Thyroid gland (tissue), 4 donors: Measurements from ENCODE around the gene BCL2. TPM values are rescaled to one million over a fixed set of nuclear protein-coding genes. Genes with fewer than 3 reads are reported as not detected.

Source experiments
- DNase-seq, 2 donors: peaks; one replicate each; pipeline ENCODE4 v3.0.0-alpha.2; 2019
- H3K27ac ChIP-seq, 3 donors: fragments of 200-600 bp; sonication (generic); 1 replicate in 2 of 3; 2 replicates in 1 of 3; pipeline ENCODE4 v1.5.1; 2016 to 2019; ENCODE audit warnings: mild to moderate bottlenecking in 1 of 3, moderate library complexity in 1 of 3
- H3K27me3 ChIP-seq: fragments of 200-600 bp; sonication (generic); one replicate; pipeline ENCODE4 v1.5.1; 2019
- H3K36me3 ChIP-seq, 2 donors: fragments of 200-600 bp; sonication (generic); one replicate each; pipeline ENCODE4 v1.5.1; 2016 to 2019
- H3K4me1 ChIP-seq, 2 donors: fragments of 200-600 bp; sonication (generic); one replicate each; pipeline ENCODE4 v1.5.1; 2017 to 2019
- H3K4me3 ChIP-seq, 3 donors: fragments of 200-600 bp; sonication (generic); replicated peaks in 1 of 3; 1 replicate in 2 of 3; 2 replicates in 1 of 3; pipeline ENCODE4 v1.5.1; 2016; ENCODE audit warnings: mild to moderate bottlenecking in 1 of 3
- H3K9me3 ChIP-seq: fragments of 200-600 bp; sonication (generic); one replicate; pipeline ENCODE4 v1.5.1; 2017
- CTCF ChIP-seq, 6 experiments: fragments of 200-600 bp in 3 of 6; fragments of 450-650 bp in 3 of 6; sonication (generic) in 3 of 6; IDR thresholded peaks; one replicate each; pipeline ENCODE4 v1.5.1; 2016 to 2019; ENCODE audit warnings: antibody characterized with exemption in 6 of 6, mild to moderate bottlenecking in 2 of 6, inconsistent platforms in 1 of 6, moderate library complexity in 1 of 6
- POLR2A ChIP-seq, 2 donors: fragments of 450-650 bp; IDR thresholded peaks; one replicate each; pipeline ENCODE4 v1.6.1; 2017; ENCODE audit warnings: antibody characterized with exemption in 2 of 2, mild to moderate bottlenecking in 2 of 2, moderate library complexity in 1 of 2
- WGBS, 2 donors: methylation state at CpG; one replicate each; pipeline ENCODE4 v1.1.5; 2017; 5-methylcytosine and 5-hydroxymethylcytosine counted together
- intact Hi-C: fragments of 100-400 bp; cut with DNase I; formaldehyde crosslinking; loops from one replicate; pipeline ENCODE4 v1.15.1; 2023
- total RNA-seq, 4 donors: library from RNA; depleted of rRNA; stranded (reverse); fragments of >200 nt; gene quantifications; one replicate each; pipeline ENCODE4 v1.2.3, GENCODE V29; 2016

The BCL2 gene
- total RNA-seq, 4 donors from 2014 or later, result 108 to 163 (median 115) TPM

- intact Hi-C loops, result no loop called here
- Histone ChIP-seq H3K36me3 (no peaks in the 10 kb centered on the region), H3K27me3 (no peaks in the 10 kb centered on the region), H3K4me1 (peaks cover 0 to 5% of the 10 kb centered on the region in 2 donors), H3K4me3 (no peak overlapping the region), H3K9me3 (no peaks in the 10 kb centered on the region), H3K27ac (no peak overlapping the region)
- DNase-seq, result no peak
- 70 to 72% methylated on average over 10 of the region's 10 CpGs for WGBS, 2 donors
- TF ChIP-seq CTCF (IDR thresholded peaks at IDR 0.05) (no peak), POLR2A (IDR thresholded peaks at IDR 0.05) (no peak)
Observed at GRCh38 chr18:63253428-63254372, 65.9 kb downstream of the BCL2 start.

- Histone ChIP-seq H3K36me3 (no peaks in the 10 kb centered on the region), H3K4me3 (no peak overlapping the region), H3K4me1 (peaks cover 0 to 5% of the 10 kb centered on the region in 2 donors), H3K27me3 (no peaks in the 10 kb centered on the region), H3K27ac (no peak overlapping the region), H3K9me3 (no peaks in the 10 kb centered on the region)
- intact Hi-C loops, result no loop called here
- TF ChIP-seq CTCF (IDR thresholded peaks at IDR 0.05), result no peak
- TF ChIP-seq POLR2A (IDR thresholded peaks at IDR 0.05), result no peak
- 86 to 93% methylated on average over 6 of the region's 6 CpGs for WGBS, 2 donors
- no peak for DNase-seq
Observed at GRCh38 chr18:63253014-63253413, 66.6 kb downstream of the BCL2 start.

- Histone ChIP-seq H3K4me1 (peaks cover 0 to 5% of the 10 kb centered on the region in 2 donors), H3K9me3 (no peaks in the 10 kb centered on the region), H3K27ac (no peak overlapping the region), H3K36me3 (no peaks in the 10 kb centered on the region), H3K27me3 (no peaks in the 10 kb centered on the region), H3K4me3 (no peak overlapping the region)
- DNase-seq, result no peak
- no peak for TF ChIP-seq CTCF (IDR thresholded peaks at IDR 0.05)
- no peak for TF ChIP-seq POLR2A (IDR thresholded peaks at IDR 0.05)
- 65 to 71% methylated on average over 7 of the region's 7 CpGs for WGBS, 2 donors
- intact Hi-C loops, result no loop called here
Observed at GRCh38 chr18:63249771-63250170, 69.8 kb downstream of the BCL2 start.

GRCh38 chr18:63247926-63248325 is 71.6 kb downstream of the BCL2 start:
- 65 to 77% methylated on average over 4 of the region's 4 CpGs for WGBS, 2 donors
- intact Hi-C loops, result no loop called here
- TF ChIP-seq CTCF (IDR thresholded peaks at IDR 0.05), result no peak
- TF ChIP-seq POLR2A (IDR thresholded peaks at IDR 0.05), result no peak
- Histone ChIP-seq H3K36me3 (no peaks in the 10 kb centered on the region), H3K9me3 (no peaks in the 10 kb centered on the region), H3K27ac (no peak overlapping the region), H3K4me3 (no peak overlapping the region), H3K27me3 (no peaks in the 10 kb centered on the region), H3K4me1 (peaks cover 0 to 5% of the 10 kb centered on the region in 2 donors)
- no peak for DNase-seq

GRCh38 chr18:63247506-63247905 is 72.1 kb downstream of the BCL2 start:
- no peak for DNase-seq
- Histone ChIP-seq H3K27me3 (no peaks in the 10 kb centered on the region), H3K4me1 (peaks cover 2 to 5% of the 10 kb centered on the region in 2 donors), H3K4me3 (no peak overlapping the region), H3K27ac (no peak overlapping the region), H3K36me3 (no peaks in the 10 kb centered on the region), H3K9me3 (no peaks in the 10 kb centered on the region)
- 95 to 97% methylated on average over 4 of the region's 4 CpGs for WGBS, 2 donors
- intact Hi-C loops, result no loop called here
- TF ChIP-seq POLR2A (IDR thresholded peaks at IDR 0.05) (no peak), CTCF (IDR thresholded peaks at IDR 0.05) (no peak)
